Keratinocyte (primary cell): ENCODE measurements around the gene HSD17B14. TPM values are rescaled to one million over a fixed set of nuclear protein-coding genes. Genes with fewer than 3 reads are reported as not detected.

Experiments used
- DNase-seq: peaks from one replicate; pipeline ENCODE4 v3.0.0-alpha.2; 2011; ENCODE audit warnings: low read depth, missing footprints, low spot score
- FAIRE-seq: peaks from 2 replicates; lab custom pipeline; 2011; peaks lifted over from hg19 to GRCh38; lab: Jason Lieb, UNC
- H2AFZ ChIP-seq: 2 replicates; pipeline ENCODE4 v1.6.0; 2012; ENCODE audit warnings: low read length, control low read depth, inconsistent platforms; ENCODE audit not compliant: control insufficient read depth
- H3K27ac ChIP-seq: 2 replicates; pipeline ENCODE4 v1.5.1; 2011; ENCODE audit warnings: low read length; ENCODE audit not compliant: control insufficient read depth, insufficient read depth
- H3K27me3 ChIP-seq: 3 replicates; pipeline ENCODE4 v1.6.0; 2011; ENCODE audit warnings: low read length; ENCODE audit not compliant: control insufficient read depth, insufficient read depth; ENCODE audit errors: extremely low read depth
- H3K36me3 ChIP-seq, 2 experiments: 2 replicates in 1 of 2; 3 replicates in 1 of 2; pipeline ENCODE4 v1.5.1; 2011; ENCODE audit warnings: low read length in 2 of 2, mild to moderate bottlenecking in 1 of 2; ENCODE audit not compliant: control insufficient read depth in 2 of 2, insufficient read depth in 2 of 2; ENCODE audit errors: extremely low read depth in 1 of 2
- H3K4me1 ChIP-seq: 3 replicates; pipeline ENCODE4 v1.5.1; 2011; ENCODE audit warnings: low read length; ENCODE audit not compliant: control insufficient read depth, insufficient read depth; ENCODE audit errors: extremely low read depth
- H3K4me2 ChIP-seq: 3 replicates; pipeline ENCODE4 v1.6.0; 2011; ENCODE audit warnings: low read depth, low read length; ENCODE audit not compliant: control insufficient read depth, insufficient read depth; ENCODE audit errors: extremely low read depth
- H3K4me3 ChIP-seq, 3 experiments: fragments of 200-600 bp in 1 of 3; sonication (generic) in 1 of 3; 2 replicates in 2 of 3; 3 replicates in 1 of 3; pipeline ENCODE4 v1.5.1; 2011 to 2016; ENCODE audit warnings: low read length in 3 of 3, mild to moderate bottlenecking in 3 of 3, control low read depth in 2 of 3, inconsistent platforms in 1 of 3, low read depth in 1 of 3, mixed read lengths in 1 of 3, mixed run types in 1 of 3, moderate library complexity in 1 of 3; ENCODE audit not compliant: control insufficient read depth in 2 of 3, insufficient read depth in 2 of 3; ENCODE audit errors: extremely low read depth in 1 of 3
- H3K79me2 ChIP-seq: 2 replicates; pipeline ENCODE4 v1.6.0; 2012; ENCODE audit warnings: low read length; ENCODE audit not compliant: control insufficient read depth, insufficient read depth
- H3K9ac ChIP-seq: 3 replicates; pipeline ENCODE4 v1.6.0; 2011; ENCODE audit warnings: low read length; ENCODE audit not compliant: control insufficient read depth, insufficient read depth; ENCODE audit errors: extremely low read depth
- H3K9me1 ChIP-seq: 3 replicates; pipeline ENCODE4 v1.6.0; 2011; ENCODE audit warnings: low read length; ENCODE audit not compliant: control insufficient read depth, insufficient read depth; ENCODE audit errors: extremely low read depth
- H3K9me3 ChIP-seq: 2 replicates; pipeline ENCODE4 v1.5.1; 2012; ENCODE audit warnings: low read depth, low read length; ENCODE audit not compliant: control insufficient read depth
- H4K20me1 ChIP-seq: 3 replicates; pipeline ENCODE4 v1.6.0; 2011; ENCODE audit warnings: low read length; ENCODE audit not compliant: control insufficient read depth, insufficient read depth; ENCODE audit errors: extremely low read depth
- EZH2 ChIP-seq: IDR thresholded peaks from one replicate; pipeline ENCODE4 v1.6.1; 2012; ENCODE audit warnings: inconsistent platforms, mild to moderate bottlenecking, low read length, moderate library complexity
- dilution Hi-C: fragments of 300-500 bp; cut with MboI; formaldehyde crosslinking; loops from one replicate; pipeline ENCODE4 v1.7.0; 2020; ENCODE audit warnings: low sequenced_read_pairs; ENCODE audit not compliant: extremely low pct_ligation_motif_present
- polyA plus RNA-seq, 5 experiments: library from polyadenylated mRNA; depleted of rRNA in 3 of 5; stranded (reverse) in 3 of 5; stranded (forward) in 1 of 5; unstranded in 1 of 5; fragments of >200 nt; gene quantifications; 1 replicate in 1 of 5; 2 replicates in 3 of 5; 3 replicates in 1 of 5; pipeline versions ENCODE4 v1.2.1 to v1.2.3, GENCODE V29; 2011 to 2012; ENCODE audit warnings: missing spikeins in 2 of 5, low read depth in 1 of 5, low replicate concordance in 1 of 5
- TF ChIP-seq, protein P1 (sequence below), 3 experiments: IDR thresholded peaks in 1 of 3; conservative IDR thresholded peaks in 1 of 3; optimal IDR thresholded peaks in 1 of 3; 2 replicates in 2 of 3; 3 replicates in 1 of 3; pipeline versions ENCODE3 to v1.5.1; 2011; ENCODE audit warnings: low read length in 3 of 3, mild to moderate bottlenecking in 3 of 3, moderate library complexity in 2 of 3, control low read depth in 1 of 3, inconsistent platforms in 1 of 3; ENCODE audit not compliant: insufficient read depth in 2 of 3; ENCODE audit errors: extremely low read depth in 1 of 3

The HSD17B14 gene
- polyA plus RNA-seq, 1 donor (not counting 4 experiments of a cell fraction or from before 2014, with no cell fraction given) = 0.92 TPM

DNA sequence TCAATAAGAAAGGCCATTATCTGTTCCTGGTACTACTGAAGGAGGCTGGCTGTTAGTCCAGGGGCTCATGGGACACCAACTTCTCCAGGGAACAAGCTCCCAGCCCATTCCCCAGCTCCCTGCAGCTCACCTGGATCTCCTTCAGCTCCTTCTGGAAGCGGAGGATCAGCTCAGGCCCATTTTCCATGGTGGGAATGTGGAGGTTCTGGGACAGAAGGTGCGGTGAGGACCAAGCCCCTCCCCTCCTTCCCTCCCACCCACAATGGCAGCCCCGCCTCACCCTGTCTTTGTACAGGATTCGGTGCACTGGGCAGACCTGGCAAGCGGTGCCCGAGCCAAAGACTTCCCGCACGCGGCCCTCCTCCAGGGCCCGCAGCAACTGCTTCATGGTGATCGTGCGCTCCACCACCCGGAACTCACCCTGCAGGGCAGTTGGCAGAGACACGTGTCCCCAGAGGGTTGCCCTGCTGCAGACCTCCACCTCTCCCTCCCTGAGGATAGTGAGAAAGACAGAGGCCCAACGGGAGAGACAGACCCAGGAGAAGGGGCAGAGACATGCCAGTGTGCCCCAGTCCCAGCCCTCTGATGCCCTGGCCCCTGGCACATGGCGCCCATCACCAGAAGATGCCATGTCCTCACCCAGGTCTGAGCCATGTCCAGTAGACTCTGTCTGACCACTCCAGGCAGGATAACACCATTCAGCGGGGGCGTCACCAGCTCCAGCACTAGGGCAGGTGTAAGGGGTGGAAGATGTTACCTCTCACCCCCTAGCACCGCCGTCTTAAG, 39.8 kb downstream of the HSD17B14 start:
- H3K79me2 ChIP-seq = no peaks in the 10 kb centered on the region
- FAIRE-seq (no peak), DNase-seq (no peak)
- H3K4me3 ChIP-seq = no peak overlapping the region
- no peaks in the 10 kb centered on the region for H3K9me3 ChIP-seq
- no peaks in the 10 kb centered on the region for H3K36me3 ChIP-seq
- dilution Hi-C loops = loop anchor here (5.0 kb wide), 1 partner anchor 56 kb away; no protein-coding TSS in a partner anchor
- H3K9ac ChIP-seq = no peak overlapping the region
- TF ChIP-seq, protein P1, sequence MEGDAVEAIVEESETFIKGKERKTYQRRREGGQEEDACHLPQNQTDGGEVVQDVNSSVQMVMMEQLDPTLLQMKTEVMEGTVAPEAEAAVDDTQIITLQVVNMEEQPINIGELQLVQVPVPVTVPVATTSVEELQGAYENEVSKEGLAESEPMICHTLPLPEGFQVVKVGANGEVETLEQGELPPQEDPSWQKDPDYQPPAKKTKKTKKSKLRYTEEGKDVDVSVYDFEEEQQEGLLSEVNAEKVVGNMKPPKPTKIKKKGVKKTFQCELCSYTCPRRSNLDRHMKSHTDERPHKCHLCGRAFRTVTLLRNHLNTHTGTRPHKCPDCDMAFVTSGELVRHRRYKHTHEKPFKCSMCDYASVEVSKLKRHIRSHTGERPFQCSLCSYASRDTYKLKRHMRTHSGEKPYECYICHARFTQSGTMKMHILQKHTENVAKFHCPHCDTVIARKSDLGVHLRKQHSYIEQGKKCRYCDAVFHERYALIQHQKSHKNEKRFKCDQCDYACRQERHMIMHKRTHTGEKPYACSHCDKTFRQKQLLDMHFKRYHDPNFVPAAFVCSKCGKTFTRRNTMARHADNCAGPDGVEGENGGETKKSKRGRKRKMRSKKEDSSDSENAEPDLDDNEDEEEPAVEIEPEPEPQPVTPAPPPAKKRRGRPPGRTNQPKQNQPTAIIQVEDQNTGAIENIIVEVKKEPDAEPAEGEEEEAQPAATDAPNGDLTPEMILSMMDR (optimal IDR thresholded peaks at IDR 0.05 in 1 of 3, IDR thresholded peaks at IDR 0.05 in 1 of 3, conservative IDR thresholded peaks at IDR 0.05 in 1 of 3; ENCODE audit: extremely low read depth in 1 of 3, insufficient read depth in 2 of 3, low read length in 3 of 3) = no peak
- H3K9me1 ChIP-seq = no peaks in the 10 kb centered on the region
- H3K4me1 ChIP-seq = peaks cover 15% of the 10 kb centered on the region
- H3K27ac ChIP-seq = no peak overlapping the region
- H4K20me1 ChIP-seq = no peaks in the 10 kb centered on the region
- H2AFZ ChIP-seq = no peak overlapping the region
- H3K4me2 ChIP-seq = no peak overlapping the region
- H3K27me3 ChIP-seq = no peaks in the 10 kb centered on the region

DNA sequence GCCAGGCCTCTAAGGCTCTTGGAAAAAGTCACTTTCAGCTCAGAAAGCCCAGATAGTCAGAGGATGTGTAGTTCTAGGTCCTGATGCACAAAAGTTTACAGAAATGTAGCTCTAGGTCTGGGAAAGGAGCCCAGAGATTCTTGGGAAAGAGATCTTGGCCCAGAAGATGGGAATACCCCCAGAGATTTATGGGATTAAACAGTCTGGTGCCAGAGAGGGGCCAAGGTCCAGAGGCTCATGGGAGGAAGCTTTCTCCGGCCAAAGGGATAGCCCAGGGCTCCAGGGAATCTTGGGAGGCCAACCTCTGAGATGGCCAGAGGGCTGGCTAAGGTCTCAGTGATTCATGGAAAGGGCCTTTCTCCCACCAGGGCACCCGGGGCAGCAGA, 40.6 kb downstream of the HSD17B14 start:
- no peaks in the 10 kb centered on the region for H3K36me3 ChIP-seq
- no peaks in the 10 kb centered on the region for H4K20me1 ChIP-seq
- no peaks in the 10 kb centered on the region for H3K9me3 ChIP-seq
- no peak overlapping the region for H3K27ac ChIP-seq
- no peak overlapping the region for H3K9ac ChIP-seq
- H3K4me1 ChIP-seq = peaks cover 15% of the 10 kb centered on the region
- DNase-seq (no peak), FAIRE-seq (no peak)
- H3K27me3 ChIP-seq = no peaks in the 10 kb centered on the region
- peak overlapping the region; percentile 96 for H3K4me2 ChIP-seq
- no peaks in the 10 kb centered on the region for H3K79me2 ChIP-seq
- H3K9me1 ChIP-seq = no peaks in the 10 kb centered on the region
- TF ChIP-seq, protein P1 (optimal IDR thresholded peaks at IDR 0.05 in 1 of 3, IDR thresholded peaks at IDR 0.05 in 1 of 3, conservative IDR thresholded peaks at IDR 0.05 in 1 of 3; ENCODE audit: extremely low read depth in 1 of 3, insufficient read depth in 2 of 3, low read length in 3 of 3) = no peak
- TF ChIP-seq EZH2 = no peak
- H2AFZ ChIP-seq = no peak overlapping the region
- H3K4me3 ChIP-seq = no peak overlapping the region
- dilution Hi-C loops = loop anchor here (5.0 kb wide), 1 partner anchor 57 kb away; no protein-coding TSS in a partner anchor
